Measurements from ENCODE around the gene KCNS3.
"Not testable (repeated sequence)": the region's sequence is repeated elsewhere in the genome, so short reads cannot be mapped to it uniquely, and the experiment has no call there.

The KCNS3 gene

DNA sequence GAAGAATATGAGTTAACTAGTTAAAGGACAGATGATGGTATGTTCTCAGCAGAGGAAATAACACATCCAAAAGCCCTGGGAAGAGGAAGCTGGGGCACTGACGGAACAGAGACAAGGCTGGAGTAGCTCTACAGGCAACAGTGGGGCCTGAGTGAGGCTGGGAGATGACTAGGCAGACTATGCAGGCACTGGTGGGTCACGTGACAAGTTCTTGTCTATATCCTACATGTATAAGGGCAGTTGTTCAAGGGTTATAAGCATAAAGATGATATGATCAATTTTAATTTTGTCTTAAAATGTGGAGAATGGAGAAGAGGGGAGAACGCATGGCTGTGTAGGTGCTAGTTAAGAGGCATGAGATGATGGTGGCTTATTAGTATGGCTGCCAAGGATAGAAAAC lies 68.6 kb downstream of the KCNS3 start:
- DNase-seq (ENCODE audit: low read depth in 2 of 2) = no peak

GRCh38 chr2:17950006-17950405 lies 71.5 kb downstream of the KCNS3 start:
- DNase-seq (ENCODE audit: low read depth in 2 of 2) = no peak

DNA sequence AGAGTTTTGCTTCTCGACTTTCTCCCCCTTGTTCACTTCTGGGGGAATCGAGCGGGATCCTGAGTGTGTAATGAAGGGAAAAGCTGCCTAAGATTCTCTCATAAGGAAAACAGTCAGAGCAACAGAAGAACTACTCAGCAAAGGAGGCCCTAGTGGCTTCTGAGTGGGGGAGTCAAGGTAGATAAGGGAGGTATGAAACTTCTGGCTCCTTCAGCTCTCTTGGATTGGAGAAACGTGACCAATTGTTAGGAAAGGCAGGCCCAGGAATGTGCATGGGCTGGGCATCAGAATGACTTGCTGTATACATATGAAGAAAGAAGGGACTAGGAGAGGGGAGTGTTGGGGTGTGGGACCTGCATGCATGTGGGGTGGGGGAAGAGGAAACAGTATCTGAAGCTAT lies 73.1 kb downstream of the KCNS3 start:
- no peak for DNase-seq (ENCODE audit: low read depth in 2 of 2)

GRCh38 chr2:17958466-17959092 lies 80.1 kb downstream of the KCNS3 start:
- no peak for DNase-seq (ENCODE audit: low read depth in 2 of 2)

DNA sequence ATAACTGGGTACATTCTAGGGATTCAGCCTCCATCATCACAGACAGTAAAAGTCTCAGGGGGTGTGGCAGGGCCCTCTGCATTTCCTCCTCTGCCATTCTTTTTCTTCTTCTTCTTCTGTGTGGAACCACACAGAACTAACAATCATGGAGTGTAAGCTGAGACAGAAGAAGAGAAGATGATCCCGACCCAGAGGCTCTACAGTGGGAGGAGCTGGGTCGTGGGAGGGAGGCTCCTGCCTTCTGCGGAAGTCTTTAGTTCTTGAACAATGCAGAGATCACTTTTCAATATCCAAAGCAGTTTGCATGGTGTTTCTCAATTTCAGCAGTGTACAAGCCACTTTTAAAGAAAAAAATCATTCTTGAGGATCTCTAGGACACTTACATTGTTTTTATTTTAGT lies 80.9 kb downstream of the KCNS3 start:
- DNase-seq (ENCODE audit: low read depth in 2 of 2) = no peak

DNA sequence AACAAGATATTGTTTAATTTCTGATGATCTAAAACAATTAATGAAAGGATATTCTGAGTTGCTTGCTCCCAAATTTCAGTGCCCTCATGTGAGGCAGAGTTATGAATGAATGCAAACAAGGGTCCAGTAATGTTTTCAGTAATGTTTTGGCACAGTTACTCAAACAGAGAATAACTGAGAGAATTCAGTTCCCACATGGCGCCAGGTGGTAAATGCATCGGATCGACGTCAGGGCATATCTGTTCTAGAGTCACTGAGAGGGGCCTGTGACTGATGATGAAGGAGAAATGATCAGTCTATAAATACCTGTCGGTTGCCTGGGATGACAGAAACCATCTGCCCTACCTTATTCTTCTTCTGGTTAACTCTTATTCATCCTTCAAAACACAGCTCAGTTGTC lies 81.4 kb downstream of the KCNS3 start:
- no peak for DNase-seq (ENCODE audit: low read depth in 2 of 2)

DNA sequence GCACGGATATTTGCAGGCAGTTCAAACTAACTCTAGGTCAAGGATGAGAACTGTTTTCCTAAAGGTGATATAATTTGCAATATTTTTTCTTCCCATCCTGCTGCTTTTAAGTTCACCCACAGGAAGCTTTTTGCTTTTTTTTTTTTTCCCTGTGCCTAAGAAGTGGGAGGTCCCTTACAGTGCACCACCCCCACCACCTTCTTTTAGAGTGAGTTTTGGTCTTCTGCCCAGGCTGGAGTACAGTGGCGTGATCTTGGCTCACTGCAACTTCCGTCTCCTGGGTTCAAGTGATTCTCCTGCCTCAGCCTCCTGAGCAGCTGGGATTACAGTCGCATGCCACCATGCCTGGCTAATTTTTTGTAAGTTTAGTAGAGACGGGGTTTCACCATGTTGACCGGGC lies 82.5 kb downstream of the KCNS3 start:
- no peak for DNase-seq (ENCODE audit: low read depth in 2 of 2)

GRCh38 chr2:17961789-17962188 lies 83.3 kb downstream of the KCNS3 start:
- no peak for DNase-seq (ENCODE audit: low read depth in 2 of 2)

DNA sequence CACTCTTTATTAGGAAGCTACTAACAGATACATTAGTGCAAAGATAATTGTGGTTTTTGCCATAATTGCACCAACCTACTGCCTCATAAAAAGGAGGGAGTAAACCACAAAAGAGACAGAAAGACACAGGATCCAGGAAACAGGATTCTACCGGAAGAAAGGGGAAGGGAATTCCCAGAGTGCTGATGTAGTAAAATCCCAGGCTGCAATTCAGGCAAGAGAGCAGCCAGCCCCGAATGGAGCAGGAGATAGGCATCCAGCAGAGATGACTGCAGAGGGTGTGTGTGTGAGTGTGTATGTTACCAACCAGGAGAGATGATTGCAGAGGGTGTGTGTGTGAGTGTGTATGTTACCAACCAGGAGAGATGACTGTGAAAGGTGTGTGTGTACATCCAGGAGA lies 84.4 kb downstream of the KCNS3 start:
- no peak for DNase-seq (ENCODE audit: low read depth in 2 of 2)

GRCh38 chr2:17963571-17963970 lies 85.1 kb downstream of the KCNS3 start:
- DNase-seq (ENCODE audit: low read depth in 2 of 2) = not testable (repeated sequence)

GRCh38 chr2:17965196-17965595 lies 86.7 kb downstream of the KCNS3 start:
- DNase-seq (ENCODE audit: low read depth in 2 of 2) = no peak

- DNase-seq (ENCODE audit: low read depth in 2 of 2) = no peak
Measured at GRCh38 chr2:17966798-17967197, 88.3 kb downstream of the KCNS3 start.

DNA sequence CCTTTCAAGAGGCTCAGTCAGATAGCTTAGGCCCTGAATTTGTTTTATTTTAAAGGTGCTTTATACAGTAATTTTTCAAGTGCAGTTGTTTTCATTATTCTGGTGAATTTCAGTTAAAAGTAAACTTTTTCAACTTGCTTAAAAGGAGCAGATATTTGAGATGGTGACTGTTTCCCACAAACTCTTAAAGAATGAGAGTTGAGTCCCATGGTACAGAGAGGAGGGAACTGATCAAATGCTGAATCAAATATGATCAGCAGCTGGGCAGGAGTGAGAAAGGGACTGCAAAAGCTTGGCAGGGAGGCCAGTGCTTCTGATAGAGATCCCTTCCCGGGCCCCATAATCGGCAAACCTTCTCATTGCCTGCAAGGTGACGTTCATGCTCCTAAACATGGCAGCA lies 91.2 kb downstream of the KCNS3 start:
- DNase-seq (ENCODE audit: low read depth in 2 of 2) = no peak

- no peak for DNase-seq (ENCODE audit: low read depth in 2 of 2)
Measured at GRCh38 chr2:17971531-17972125, 93.2 kb downstream of the KCNS3 start.

- no peak for DNase-seq (ENCODE audit: low read depth in 2 of 2)
Measured at GRCh38 chr2:17972991-17973390, 94.5 kb downstream of the KCNS3 start.

DNA sequence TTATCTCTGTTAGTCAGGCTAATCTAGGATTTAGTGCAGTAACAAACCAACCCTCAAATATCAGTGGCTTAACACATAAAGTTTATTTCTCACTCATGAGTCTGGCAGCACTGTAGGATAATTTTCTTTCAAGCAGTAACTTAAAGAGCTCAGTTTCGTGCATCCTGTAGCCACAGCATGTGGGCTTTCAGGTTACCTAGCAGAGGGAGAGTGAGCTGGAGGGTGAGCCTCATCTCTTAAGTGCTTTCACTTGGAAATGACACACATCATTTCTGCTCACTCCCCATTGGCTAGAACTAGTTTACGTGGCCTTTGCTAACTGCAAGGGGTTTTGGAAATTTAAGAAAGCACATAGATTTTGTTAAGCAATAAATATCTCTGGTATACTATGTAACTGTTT lies 96.9 kb downstream of the KCNS3 start:
- DNase-seq (ENCODE audit: low read depth in 2 of 2) = no peak

DNA sequence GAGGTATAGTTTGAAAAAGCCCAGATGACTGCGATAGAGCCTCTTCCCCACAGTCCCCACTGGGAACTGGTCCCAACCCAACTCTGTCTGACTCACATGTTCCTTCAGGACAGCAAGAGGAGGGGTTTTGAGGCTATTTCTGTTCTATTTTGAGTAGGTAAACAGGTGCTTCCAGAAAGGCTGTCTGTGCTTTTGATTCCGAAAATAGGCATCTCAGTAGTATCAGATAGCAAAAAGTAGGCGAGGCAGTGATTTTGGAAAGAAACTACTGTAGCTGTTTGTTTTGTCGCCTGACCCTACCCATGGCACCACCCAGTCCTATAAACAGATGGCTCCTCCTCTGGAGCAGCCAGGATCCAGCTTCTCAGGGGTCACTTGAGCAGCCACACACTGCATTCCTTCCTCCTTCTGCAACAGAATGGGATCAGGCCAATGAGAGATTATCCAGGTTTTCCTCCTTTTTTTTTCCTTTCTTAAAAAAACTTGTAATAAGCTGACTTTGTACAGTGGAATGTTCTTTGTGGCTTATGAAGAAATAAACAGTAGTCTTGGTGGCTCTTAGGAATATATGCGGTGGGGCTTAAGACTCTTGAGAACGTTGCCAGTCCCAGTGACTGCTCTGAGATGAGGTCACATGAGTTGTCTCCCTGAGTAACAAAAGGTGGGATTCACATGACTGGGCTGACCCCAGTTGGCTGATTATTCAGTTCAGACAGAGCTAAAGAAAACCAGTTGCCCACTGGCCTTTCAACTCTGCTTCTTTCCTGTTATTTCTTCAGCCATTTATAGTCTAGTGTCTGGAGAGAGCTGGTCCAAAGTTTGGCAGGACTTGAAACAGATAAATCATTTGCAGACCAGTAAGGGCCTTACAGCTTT lies 98.6 kb downstream of the KCNS3 start:
- DNase-seq (ENCODE audit: low read depth in 2 of 2) = no peak

- DNase-seq (ENCODE audit: low read depth in 2 of 2) = no peak
Measured at GRCh38 chr2:17979707-17980106, 101.2 kb downstream of the KCNS3 start.

- DNase-seq (ENCODE audit: low read depth in 2 of 2) = no peak
Measured at GRCh38 chr2:17981936-17982335, 103.5 kb downstream of the KCNS3 start.
